ENCODE measurements around the gene EYS.

EYS gene

GRCh38 chr6:65189236-65189881 is 517.7 kb downstream of the EYS start:
- DNase-seq (no peak), ATAC-seq (replicated peaks) (no peak)
- H3K4me3 Mint-ChIP-seq = no peak overlapping the region
- no peaks in the 10 kb centered on the region for H3K4me1 Mint-ChIP-seq
- H3K36me3 Mint-ChIP-seq = no peaks in the 10 kb centered on the region
- no peaks in the 10 kb centered on the region for H3K9me3 Mint-ChIP-seq
- H3K27me3 Mint-ChIP-seq = no peaks in the 10 kb centered on the region
- no peak overlapping the region for H3K27ac Mint-ChIP-seq

- no peaks in the 10 kb centered on the region for H3K27me3 Mint-ChIP-seq
- H3K36me3 Mint-ChIP-seq = no peaks in the 10 kb centered on the region
- no peak overlapping the region for H3K4me3 Mint-ChIP-seq
- no peak for DNase-seq
- no peak overlapping the region for H3K27ac Mint-ChIP-seq
- no peaks in the 10 kb centered on the region for H3K9me3 Mint-ChIP-seq
- no peaks in the 10 kb centered on the region for H3K4me1 Mint-ChIP-seq
- ATAC-seq (replicated peaks) = no peak
These were observed 520.2 kb downstream of the EYS start for GRCh38 chr6:65186826-65187225.

- no peaks in the 10 kb centered on the region for H3K4me1 Mint-ChIP-seq
- H3K36me3 Mint-ChIP-seq = no peaks in the 10 kb centered on the region
- no peak overlapping the region for H3K27ac Mint-ChIP-seq
- ATAC-seq (replicated peaks) = no peak
- H3K4me3 Mint-ChIP-seq = no peak overlapping the region
- H3K9me3 Mint-ChIP-seq = peaks cover 4 to 5% of the 10 kb centered on the region in 2 donors
- no peaks in the 10 kb centered on the region for H3K27me3 Mint-ChIP-seq
- DNase-seq = no peak
These were observed 524.3 kb downstream of the EYS start for GRCh38 chr6:65182681-65183080.

GRCh38 chr6:65170273-65170672 is 536.8 kb downstream of the EYS start:
- Mint-ChIP-seq H3K27ac (no peak overlapping the region), H3K9me3 (peaks cover 2 to 4% of the 10 kb centered on the region in 2 donors), H3K4me1 (no peaks in the 10 kb centered on the region), H3K4me3 (no peak overlapping the region), H3K27me3 (no peaks in the 10 kb centered on the region), H3K36me3 (no peaks in the 10 kb centered on the region)
- DNase-seq = no peak
- ATAC-seq (replicated peaks) = no peak

GRCh38 chr6:65161661-65162060 is 545.4 kb downstream of the EYS start:
- Mint-ChIP-seq H3K36me3 (no peaks in the 10 kb centered on the region), H3K9me3 (peaks cover 4 to 7% of the 10 kb centered on the region in 2 donors), H3K4me3 (no peak overlapping the region), H3K27me3 (no peaks in the 10 kb centered on the region), H3K4me1 (no peaks in the 10 kb centered on the region), H3K27ac (no peak overlapping the region)
- no peak for DNase-seq
- no peak for ATAC-seq (replicated peaks)

GRCh38 chr6:65157025-65157424 is 550.0 kb downstream of the EYS start:
- Mint-ChIP-seq H3K27me3 (no peaks in the 10 kb centered on the region), H3K4me3 (no peak overlapping the region), H3K36me3 (no peaks in the 10 kb centered on the region), H3K27ac (no peak overlapping the region), H3K4me1 (no peaks in the 10 kb centered on the region), H3K9me3 (peaks cover 4 to 7% of the 10 kb centered on the region in 2 donors)
- no peak for ATAC-seq (replicated peaks)
- DNase-seq = no peak

- no peak overlapping the region for H3K27ac Mint-ChIP-seq
- H3K36me3 Mint-ChIP-seq = no peaks in the 10 kb centered on the region
- no peaks in the 10 kb centered on the region for H3K4me1 Mint-ChIP-seq
- no peak overlapping the region for H3K4me3 Mint-ChIP-seq
- no peaks in the 10 kb centered on the region for H3K27me3 Mint-ChIP-seq
- peaks cover 4 to 7% of the 10 kb centered on the region in 2 donors for H3K9me3 Mint-ChIP-seq
- no peak for DNase-seq
- ATAC-seq (replicated peaks) = no peak
These were observed 551.9 kb downstream of the EYS start for GRCh38 chr6:65155083-65155482.

- ATAC-seq (replicated peaks) = no peak
- Mint-ChIP-seq H3K4me3 (no peak overlapping the region), H3K27me3 (no peaks in the 10 kb centered on the region), H3K9me3 (peaks cover 0 to 4% of the 10 kb centered on the region in 2 donors), H3K27ac (no peak overlapping the region), H3K36me3 (no peaks in the 10 kb centered on the region), H3K4me1 (no peaks in the 10 kb centered on the region)
- DNase-seq = no peak
These were observed 557.2 kb downstream of the EYS start for GRCh38 chr6:65149841-65150240.

GRCh38 chr6:65148839-65149238 is 558.2 kb downstream of the EYS start:
- Mint-ChIP-seq H3K36me3 (no peaks in the 10 kb centered on the region), H3K4me3 (no peak overlapping the region), H3K9me3 (peaks cover 0 to 4% of the 10 kb centered on the region in 2 donors), H3K27me3 (no peaks in the 10 kb centered on the region), H3K4me1 (no peaks in the 10 kb centered on the region), H3K27ac (no peak overlapping the region)
- ATAC-seq (replicated peaks) (no peak), DNase-seq (no peak)

GRCh38 chr6:65135567-65135966 is 571.5 kb downstream of the EYS start:
- DNase-seq (no peak), ATAC-seq (replicated peaks) (no peak)
- no peak overlapping the region for H3K4me3 Mint-ChIP-seq
- peaks cover 6 to 25% of the 10 kb centered on the region in 2 donors for H3K9me3 Mint-ChIP-seq
- H3K4me1 Mint-ChIP-seq = no peaks in the 10 kb centered on the region
- no peaks in the 10 kb centered on the region for H3K27me3 Mint-ChIP-seq
- H3K27ac Mint-ChIP-seq = no peak overlapping the region
- no peaks in the 10 kb centered on the region for H3K36me3 Mint-ChIP-seq

- H3K27ac Mint-ChIP-seq = no peak overlapping the region
- ATAC-seq (replicated peaks) = no peak
- peaks cover 2 to 8% of the 10 kb centered on the region in 2 donors for H3K9me3 Mint-ChIP-seq
These were observed 580.4 kb downstream of the EYS start for GRCh38 chr6:65126667-65127066.

GRCh38 chr6:65123521-65123920 is 583.5 kb downstream of the EYS start:
- Mint-ChIP-seq H3K9me3 (peaks cover 0 to 10% of the 10 kb centered on the region in 2 donors), H3K36me3 (no peaks in the 10 kb centered on the region), H3K4me3 (no peak overlapping the region), H3K27ac (no peak overlapping the region), H3K27me3 (no peaks in the 10 kb centered on the region), H3K4me1 (no peaks in the 10 kb centered on the region)
- DNase-seq (no peak), ATAC-seq (replicated peaks) (no peak)

More at GRCh38 chr6:65126667-65127066, 580.4 kb downstream of the EYS start:
- no peak for DNase-seq
- Mint-ChIP-seq H3K27me3 (no peaks in the 10 kb centered on the region), H3K4me1 (no peaks in the 10 kb centered on the region), H3K36me3 (no peaks in the 10 kb centered on the region), H3K4me3 (no peak overlapping the region)

GRCh38 chr6:65117817-65118409 is 589.1 kb downstream of the EYS start:
- Mint-ChIP-seq H3K4me3 (no peak overlapping the region), H3K36me3 (no peaks in the 10 kb centered on the region), H3K27ac (no peak overlapping the region), H3K4me1 (no peaks in the 10 kb centered on the region), H3K27me3 (no peaks in the 10 kb centered on the region), H3K9me3 (peaks cover 0 to 15% of the 10 kb centered on the region in 2 donors)
- ATAC-seq (replicated peaks) (no peak), DNase-seq (no peak)

- H3K9me3 Mint-ChIP-seq = peaks cover 0 to 15% of the 10 kb centered on the region in 2 donors
- ATAC-seq (replicated peaks) (no peak), DNase-seq (no peak)
- no peaks in the 10 kb centered on the region for H3K36me3 Mint-ChIP-seq
- no peak overlapping the region for H3K27ac Mint-ChIP-seq
- H3K4me1 Mint-ChIP-seq = no peaks in the 10 kb centered on the region
- H3K27me3 Mint-ChIP-seq = no peaks in the 10 kb centered on the region
- H3K4me3 Mint-ChIP-seq = no peak overlapping the region
These were observed 590.7 kb downstream of the EYS start for GRCh38 chr6:65116326-65116725.

GRCh38 chr6:65113581-65113980 is 593.4 kb downstream of the EYS start:
- Mint-ChIP-seq H3K4me1 (no peaks in the 10 kb centered on the region), H3K27me3 (no peaks in the 10 kb centered on the region), H3K9me3 (peaks cover 0 to 4% of the 10 kb centered on the region in 2 donors), H3K4me3 (no peak overlapping the region), H3K27ac (no peak overlapping the region), H3K36me3 (no peaks in the 10 kb centered on the region)
- DNase-seq = no peak
- ATAC-seq (replicated peaks) = no peak
